ENCODE data around the gene C1orf21.

Gene C1orf21

DNA sequence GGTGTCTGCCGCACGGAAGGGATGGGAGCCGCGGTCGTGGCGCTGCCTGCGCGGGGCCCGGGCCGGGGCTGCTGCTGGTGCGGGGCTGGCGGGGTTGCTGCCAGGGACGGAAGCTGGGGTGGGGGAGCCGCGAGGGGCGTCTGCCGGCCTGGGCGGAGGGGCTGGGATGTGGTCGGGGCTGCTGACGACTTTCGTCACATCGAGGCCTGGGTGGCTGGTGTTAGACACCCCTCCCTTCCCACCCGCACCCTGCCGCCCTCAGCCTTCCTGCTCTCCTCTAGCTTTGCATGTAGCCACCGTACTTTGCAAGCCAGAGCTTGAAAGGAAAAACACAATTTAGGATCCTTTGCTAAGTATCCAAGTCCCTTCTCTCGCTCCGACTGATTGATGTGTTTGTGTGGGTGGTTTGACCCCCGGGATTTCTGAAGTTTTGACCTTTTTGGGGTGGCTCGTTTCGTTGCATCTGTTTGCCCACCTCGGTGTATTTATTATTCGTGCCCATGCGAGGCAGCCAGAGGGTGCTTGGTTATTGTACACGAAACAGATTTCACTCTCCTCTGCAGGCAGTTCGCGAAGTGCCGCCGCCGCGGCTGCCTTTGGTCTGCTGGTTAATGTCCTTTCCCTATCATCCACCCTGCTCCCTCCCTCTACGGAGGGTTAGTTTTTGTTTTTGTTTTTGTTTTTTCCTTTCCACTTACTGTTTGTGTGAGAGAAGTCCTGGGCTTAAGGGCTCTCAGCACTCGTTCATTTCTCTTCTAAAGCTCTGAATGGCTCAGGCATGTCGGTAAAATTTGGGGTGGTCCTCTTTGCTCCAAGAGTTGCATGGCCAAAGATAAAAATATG is 868 bp downstream of the C1orf21 start:
- peak; percentile 13 for DNase-seq

DNA sequence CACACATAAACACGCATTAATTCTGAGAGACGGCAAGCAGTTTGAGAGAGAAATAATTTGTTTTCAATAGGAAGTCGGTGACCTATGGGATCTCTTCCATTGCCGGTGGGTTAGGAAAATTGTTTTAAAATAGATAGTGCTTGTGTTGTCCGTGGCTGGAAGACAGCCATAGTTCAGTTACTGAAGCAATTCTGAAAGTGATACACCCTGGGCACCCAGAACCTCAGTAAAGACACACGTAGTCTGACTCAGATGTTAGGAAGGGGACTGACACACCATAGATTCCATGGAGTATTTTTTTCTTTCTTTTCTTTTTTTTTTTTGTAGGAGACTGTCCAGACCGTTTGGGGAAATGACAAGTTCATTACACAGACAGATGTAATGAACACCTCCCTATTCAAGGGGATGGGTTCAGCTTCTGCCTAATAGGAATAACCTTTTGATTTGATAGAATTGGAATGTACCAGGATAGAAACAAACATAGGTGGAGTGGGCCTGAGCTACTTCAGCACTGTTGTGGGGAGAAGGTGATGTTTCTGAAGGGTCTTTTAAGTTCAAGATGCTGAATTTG is 1.6 kb downstream of the C1orf21 start:
- DNase-seq: no peak

DNA sequence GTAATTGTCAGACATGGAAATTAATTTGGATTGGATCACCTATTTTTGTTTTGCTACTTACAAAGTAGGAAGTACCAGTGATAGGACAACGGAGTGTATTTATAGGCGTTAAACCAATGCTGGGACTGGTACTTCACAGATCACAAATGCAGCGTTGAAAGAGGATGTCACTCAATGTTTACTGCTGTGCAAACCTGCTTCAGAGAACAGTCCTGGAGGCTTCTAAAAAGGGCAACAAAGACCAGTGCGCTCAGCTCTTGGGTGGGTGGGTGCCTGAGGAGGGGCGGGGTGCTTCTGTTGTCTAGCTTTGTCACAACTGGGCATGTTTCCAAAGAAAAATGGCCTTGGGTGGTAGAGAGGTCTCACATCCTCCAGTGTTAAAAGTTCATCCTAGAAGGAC is 2.1 kb downstream of the C1orf21 start:
- no peak for DNase-seq

DNA sequence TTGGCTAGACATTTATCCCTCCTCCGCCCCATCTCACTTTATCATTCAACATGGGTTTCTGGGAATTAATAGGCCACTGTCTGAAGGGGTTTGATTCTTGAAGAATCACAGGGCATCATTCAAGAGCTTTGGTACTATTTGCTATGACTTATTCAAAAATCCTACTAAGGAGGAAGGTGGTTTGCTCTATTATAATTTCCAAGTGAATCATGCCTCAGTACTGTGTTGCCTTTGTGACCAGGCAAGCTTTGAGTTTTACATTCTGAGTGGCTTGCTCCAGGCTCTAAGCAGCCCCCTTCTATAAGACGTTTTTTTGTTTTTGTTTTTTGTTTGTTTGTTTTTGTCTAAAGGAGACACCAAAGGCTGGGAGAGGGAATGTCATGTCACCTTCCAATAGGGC is 2.6 kb downstream of the C1orf21 start:
- DNase-seq: no peak

DNA sequence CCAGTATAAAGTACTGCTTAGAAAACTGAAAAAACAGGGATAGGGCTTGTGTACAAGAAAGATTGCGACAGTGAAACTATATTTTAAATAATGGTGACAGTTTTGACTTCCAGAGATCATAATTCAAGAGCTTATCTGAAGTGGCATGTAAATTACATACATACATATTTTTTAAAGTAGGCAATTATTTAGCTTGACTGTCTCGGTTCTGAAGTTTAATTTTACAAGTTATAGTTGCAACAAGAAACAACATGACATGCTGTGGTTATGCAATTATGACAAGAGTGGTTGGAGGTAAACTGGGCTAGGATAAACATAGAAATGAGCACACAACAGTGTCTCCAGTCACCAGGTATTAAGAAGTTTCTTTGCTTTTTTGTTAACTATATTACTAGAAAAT is 4.1 kb downstream of the C1orf21 start:
- no peak for DNase-seq

DNA sequence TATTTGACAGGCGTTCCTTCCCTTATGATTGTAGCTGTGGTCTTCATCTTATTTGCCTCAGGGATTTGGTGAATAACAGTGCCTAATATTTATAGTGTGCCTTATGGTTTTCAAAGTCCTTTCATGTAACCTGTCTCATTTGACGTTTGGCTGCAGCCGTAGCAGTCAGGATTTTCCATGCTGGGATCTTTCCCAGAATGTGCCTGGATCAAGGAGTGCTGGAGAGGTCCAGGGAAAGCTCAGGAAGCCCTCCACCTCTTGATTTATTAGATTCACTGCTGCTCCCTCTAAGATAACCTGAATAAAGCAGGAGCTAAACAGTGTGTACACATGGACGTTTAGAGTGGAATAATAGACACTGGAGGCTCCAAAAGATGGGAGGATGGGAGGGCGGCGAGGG is 5.2 kb downstream of the C1orf21 start:
- no peak for DNase-seq

DNA sequence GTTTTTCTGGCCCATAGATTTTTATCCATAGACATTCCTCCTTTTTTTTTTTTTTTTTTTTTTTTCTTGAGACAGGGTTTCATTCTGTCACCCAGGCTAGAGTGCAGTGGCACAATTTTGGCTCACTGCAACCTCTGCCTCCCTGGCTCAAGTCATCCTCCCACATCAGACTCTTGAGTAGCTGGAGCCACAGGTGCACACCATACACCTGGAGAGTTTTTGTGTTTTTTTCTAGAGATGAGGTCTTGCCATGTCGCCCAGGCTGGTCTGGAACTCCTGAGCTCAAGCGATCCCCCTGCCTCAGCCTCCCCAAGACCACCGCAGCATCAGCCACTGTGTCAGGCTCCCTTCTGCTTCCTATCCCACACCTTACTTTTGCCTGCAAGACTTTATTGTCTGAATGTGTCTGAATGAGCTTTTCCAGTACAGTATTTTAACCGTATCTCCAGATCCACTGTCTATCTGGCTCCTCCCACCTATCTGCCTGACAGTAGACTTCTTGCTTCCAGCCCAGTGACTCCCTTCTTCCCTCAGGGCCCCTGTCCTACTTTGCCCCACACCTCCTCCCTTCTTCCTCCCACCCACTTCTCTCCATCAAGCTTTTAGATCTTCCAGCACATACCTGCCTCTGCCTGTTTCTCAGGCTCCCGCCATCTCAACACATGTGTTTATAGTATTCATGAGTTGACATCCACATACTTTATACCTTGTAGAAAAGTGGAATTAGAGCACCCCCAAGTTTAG is 6.1 kb downstream of the C1orf21 start:
- DNase-seq: no peak

DNA sequence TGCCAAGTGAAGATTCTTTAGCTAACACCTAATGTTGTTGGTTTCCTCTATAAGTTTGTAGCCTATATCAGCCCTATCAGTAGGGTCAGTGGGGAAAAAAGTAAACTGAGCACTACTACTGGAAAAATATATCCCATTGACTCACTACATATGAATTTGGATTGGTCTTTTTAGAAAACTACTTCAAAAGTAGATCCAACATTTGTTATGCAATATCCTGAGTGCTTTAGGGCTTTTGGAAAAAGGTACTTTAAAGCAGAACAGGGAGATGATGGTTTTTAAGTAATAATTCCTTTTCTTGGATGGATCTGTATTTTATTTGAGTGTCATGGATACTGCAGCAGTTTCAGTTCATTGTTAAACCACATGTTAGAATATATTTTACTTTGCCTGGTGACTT is 7.1 kb downstream of the C1orf21 start:
- no peak for DNase-seq

DNA sequence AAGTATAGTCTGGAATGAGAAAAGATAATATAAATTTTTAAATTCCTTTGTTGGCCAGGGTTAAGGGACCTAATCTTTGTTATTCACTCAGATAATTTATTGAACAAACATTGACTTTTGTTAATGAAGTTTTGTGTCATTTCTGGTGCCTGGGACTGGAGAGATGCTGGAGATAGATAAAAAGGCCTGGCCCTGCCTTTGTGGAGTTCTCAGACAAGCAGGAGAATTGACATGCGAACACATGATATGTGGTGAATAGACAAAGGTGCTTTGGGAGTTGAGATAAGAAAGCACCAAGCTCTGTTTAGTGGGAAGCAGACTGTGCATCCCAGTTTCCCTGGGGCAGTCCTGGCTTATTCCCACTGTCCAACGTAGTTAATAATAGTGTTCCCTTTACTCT is 8.5 kb downstream of the C1orf21 start:
- no peak for DNase-seq

DNA sequence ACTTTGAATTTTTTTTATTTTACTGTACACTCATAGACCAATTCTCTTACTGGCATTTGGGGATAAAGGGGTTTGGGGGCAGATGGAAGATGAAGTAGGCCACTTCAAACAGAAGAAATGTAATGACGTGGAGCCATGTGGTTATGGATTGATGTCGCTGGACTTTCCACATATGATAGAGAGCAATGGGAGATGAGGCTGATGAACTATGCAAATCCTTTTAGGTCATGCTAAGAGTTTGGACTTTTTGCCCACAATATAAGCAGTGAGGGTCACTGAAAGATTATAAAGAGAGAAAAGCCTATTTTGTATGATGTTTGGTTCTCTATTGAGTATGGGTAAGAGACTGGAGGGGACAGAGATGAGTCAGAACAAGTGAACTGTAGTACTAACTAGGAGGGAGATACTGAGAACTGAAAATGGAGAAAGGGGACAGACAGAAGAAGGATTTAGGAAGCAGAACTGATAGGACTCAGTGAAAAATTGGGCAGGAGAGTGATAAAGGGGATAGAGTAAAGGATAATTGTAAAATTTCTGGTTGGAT is 9.2 kb downstream of the C1orf21 start:
- no peak for DNase-seq

DNA sequence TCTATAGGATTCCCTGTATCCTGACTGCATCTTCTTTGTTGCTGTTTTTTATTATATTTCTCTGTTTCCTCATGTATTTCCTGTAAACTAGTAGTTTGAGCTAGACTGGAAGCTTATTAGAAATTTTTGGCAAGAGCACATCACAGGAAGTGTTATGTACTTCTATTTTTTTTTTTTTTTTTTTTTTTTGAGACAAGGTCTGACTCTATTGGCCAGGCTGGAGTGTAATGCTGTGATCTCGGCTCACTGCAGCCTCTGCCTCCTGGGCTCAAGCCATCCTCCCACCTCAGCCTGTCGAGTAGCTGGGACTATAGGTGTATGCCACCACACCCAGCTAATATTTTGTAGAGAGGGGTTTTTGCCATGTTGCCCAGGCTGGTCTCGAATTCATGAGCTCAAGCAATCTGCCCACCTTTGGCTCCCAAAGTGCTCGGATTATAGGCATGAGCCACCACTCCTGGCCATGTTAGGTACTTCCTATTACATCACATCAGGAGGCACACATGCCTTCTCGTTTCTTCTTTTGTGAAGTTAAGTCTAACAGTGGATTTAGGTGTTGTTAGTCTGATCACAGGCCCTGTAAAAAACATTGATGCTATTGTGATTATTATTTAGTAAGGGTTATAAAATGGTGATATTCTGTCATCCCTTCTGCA is 12.5 kb downstream of the C1orf21 start:
- no peak for DNase-seq

DNA sequence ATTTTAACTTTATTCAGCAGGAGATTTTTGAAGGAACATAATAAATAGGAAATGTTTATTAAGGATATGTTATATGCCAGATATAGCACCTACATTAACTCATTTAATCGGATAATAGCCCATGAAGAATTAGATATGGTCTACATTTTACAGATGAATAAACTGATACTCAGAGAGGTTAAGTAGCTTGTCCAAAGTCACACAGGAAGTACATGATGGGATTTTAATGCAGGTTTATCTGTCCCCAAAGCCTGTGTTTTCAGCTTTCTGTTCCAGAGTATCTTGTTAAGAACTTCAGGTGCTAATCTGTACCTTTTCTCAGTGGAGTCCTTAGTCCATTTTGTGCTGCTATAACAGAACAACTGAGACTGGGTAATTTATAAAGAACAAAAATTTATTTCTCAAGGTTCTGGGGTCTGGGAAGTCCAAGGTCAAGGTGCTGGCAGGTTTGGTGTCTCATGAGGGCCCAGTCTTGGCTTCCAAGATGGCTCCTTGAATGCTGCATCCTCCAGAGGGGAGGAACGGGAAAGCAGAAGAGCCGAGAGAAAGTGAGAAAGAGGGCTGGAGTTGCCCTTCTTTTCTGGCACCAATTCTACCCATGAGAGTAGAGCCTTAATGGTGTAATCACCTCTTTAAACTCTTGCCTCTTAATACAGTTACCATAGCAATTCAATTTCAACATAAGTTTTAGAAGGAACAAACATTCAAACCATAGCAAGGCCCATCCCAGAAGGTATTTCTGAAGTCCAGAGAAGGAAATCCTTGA is 17.3 kb downstream of the C1orf21 start:
- DNase-seq: no peak

DNA sequence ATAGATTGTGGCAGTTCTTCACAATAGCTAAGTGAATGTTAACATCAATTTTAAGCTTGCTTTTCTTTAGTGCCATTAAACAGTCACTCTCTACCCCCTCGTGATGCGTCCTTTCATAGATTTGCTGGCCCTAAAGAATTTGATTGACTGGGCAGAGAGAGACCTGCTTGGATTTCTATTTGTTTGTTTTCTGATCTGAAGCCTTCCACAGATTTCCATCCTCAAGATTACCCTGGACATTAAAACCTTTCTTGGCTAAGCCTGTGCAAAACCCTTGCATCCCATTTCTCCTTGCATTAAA is 17.8 kb downstream of the C1orf21 start:
- DNase-seq: no peak

DNA sequence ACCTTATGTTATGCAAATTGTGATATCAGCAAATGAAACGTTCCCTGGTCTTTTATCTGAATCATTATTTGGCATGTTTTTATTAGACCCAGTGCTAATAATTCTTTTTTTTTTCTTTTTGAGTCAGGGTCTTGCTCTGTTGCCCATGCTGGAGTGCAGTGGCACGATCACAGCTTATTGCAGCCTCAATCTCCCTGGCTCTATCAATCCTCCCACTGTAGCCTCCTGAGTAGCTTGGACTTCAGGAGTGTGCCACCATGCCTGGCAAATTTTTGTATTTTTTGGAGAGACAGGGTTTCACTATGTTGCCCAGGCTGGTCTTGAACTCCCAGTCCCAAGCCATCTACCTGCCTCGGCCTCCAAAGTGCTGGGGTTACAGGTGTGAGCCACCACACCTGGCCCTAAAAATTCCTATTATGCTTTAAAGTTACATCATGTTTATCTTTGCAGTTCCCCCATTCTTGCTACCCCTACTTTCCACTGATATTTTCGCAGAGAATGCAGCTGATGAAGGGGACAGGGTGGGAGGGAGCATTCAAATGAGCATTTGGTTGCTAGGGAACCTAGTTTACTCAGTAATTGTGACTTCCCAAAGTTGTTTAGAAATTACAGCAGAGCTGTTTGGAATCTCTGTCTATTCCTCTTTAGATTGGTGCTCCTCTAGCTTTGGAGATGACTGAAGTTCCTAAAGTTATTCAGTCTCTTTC is 18.4 kb downstream of the C1orf21 start:
- DNase-seq: no peak

DNA sequence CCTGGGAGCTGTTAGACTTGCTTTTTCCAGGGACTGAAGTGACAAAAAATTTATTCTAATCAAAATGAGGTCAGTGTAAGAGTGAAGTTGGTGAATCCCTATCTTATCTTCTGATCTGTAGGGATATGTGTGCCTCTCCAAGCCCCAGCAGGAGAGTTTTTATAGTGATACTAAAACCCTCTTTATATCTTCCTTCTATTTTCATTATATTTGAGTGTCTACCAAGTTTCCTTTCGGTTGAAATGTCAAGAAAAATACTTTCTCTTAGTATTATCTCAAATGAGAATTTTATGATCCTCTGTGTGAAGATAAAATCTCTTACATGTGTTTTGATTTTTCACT is 18.9 kb downstream of the C1orf21 start:
- DNase-seq: no peak

DNA sequence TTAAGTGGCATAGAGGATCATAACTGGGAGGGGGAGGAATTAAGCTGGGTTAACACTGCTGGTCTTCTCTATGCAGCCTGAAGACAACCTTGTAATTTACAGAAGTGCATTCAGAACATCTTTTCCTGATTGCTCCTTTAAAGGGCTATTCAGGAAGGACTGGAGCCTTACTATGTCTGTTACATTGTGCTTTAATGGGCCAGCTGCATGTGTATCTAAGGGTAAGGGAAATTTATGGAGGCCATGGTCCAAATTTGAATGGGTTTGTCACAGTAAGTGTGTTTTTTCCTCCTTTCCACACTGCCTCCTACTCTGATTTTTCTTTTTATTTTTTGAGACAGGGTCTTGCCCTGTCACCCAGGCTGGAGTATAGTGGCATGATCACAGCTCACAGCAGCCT is 19.6 kb downstream of the C1orf21 start:
- DNase-seq: no peak

DNA sequence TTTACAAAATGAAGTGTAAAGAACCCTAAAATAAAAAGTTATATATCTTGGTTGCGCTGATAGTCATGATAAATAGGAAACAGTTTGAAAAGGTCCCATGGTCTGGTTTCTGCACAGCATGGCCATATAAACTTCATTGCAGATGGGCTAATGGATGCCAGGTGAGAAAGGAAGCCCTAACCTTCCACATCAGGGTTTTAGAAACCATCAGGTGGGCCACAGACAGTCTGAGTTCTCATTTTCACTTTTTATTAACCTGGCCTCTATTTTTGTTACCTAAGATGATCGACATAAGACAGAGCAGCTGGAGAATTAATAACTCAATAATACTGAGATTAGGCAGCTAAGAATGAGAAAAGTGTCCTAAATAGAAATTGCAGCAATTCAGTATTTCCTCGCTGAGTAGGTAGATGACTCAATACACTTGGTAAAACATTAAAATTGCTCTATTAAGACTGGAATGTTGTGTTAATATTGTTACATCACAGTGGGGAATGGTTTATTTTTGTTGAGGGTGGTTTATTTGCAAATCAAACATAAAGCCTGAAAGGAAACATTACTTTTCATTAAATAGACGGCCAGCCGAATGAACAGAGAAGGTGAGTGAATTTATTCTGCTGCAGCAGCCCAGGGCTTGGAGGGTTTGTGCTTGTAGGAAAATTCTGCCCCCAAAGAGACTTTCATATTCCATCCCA is 21.1 kb downstream of the C1orf21 start:
- no peak for DNase-seq

DNA sequence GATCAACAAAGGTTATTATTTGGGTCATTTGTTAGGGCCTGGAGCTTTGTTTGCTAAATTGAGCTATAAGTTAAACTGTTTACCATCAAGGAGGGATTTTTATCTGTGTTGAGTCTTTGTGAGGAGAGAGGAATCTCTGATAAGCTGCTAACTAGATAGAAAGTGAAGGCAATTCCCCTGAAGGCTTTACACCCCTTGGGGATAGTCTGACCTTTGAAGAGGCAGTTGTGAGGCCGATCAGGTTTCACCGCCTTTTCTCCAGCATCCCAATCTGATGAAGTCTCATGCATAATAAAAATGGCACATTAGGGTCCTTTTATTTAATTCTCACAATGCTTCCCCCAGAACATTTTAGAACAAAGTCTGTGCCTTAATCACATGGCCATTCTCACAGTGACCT is 21.8 kb downstream of the C1orf21 start:
- no peak for DNase-seq

DNA sequence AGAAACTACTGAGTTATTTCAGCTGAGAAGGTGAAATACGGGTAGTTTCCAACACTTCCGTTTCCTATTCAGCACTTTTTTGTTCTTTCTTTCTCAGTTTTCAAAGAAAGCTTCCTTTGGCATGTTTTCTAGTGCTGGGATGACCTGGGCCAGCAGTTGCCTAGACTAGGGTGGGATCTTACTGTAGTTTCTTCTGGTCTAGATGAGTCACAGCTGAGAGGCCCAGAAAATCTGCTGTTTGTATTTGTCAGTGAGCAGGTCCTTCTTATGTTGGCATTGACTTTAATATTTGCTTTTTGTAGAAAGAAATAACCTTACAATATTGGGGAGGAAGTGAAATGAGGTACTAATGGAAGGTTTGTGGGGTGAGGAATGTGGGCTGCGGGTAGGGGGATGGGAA is 22.2 kb downstream of the C1orf21 start:
- no peak for DNase-seq

DNA sequence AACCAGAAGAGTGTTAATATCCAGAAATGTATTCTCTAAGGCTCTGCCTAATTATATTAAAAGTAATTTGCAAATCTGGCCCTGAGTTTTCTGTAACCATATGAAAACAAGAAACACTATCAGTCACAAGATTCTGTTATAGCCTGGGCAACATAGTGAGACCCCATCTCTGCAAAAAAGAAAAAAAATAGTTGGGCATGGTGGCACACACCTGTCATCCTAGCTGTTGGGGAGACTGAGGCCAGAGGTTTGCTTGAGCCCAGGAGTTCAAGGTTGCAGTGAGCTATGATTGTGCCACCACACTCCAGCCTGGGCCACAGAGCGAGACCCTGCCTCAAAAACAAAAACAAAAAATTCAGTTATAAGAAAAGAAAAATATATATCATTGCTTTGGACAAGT is 25.6 kb downstream of the C1orf21 start:
- no peak for DNase-seq

DNA sequence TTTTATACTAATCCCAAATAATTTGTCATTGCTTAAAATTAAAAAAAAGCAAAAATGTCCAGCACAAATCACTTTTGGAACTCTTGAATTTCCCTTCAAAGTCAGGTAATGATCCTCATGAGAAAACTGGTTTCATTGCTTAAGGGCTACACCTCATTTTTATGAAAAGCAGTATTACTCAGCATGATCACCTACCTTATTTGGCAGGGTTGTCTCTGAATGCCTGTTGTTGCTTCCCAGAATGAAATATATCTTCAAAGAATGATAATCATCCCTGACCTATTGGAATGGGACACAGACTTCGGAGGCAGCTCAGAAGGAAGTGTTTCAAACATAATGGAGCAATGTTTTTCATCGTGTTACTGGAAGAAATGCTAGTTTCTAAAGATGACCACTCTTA is 29.7 kb downstream of the C1orf21 start:
- DNase-seq: no peak

DNA sequence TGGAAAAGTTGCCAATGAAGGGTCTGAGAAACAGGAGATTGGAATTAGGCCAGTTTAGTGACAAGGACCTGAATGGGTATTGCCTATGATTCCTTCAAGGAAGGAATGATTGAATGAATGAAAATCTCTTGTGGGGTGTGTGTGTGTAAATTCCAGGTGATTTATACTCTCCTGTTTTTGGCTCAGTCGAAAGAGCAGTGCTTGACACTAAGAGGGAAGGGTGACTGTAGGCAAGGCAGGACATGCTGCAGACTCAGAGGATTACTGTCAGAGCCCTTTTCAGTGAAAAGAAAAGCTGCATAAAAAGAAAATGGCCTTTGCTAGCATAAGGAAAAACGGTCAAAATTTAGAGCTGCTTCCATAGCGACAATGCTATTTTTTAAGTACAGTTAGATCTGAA is 30.1 kb downstream of the C1orf21 start:
- no peak for DNase-seq
